Liver (tissue), 9 donors: ENCODE results near the gene GNB1L. TPM values are rescaled to one million over a fixed set of nuclear protein-coding genes. Genes with fewer than 3 reads are reported as not detected.

Experiments used
- DNase-seq: peaks from one replicate; pipeline ENCODE4 v3.0.0-alpha.2; 2017; ENCODE audit warnings: low spot score
- H3K27ac ChIP-seq, 2 donors: one replicate each; pipeline ENCODE4 v1.7.0; 2013; ENCODE audit warnings: inconsistent platforms in 2 of 2, low read length in 2 of 2, control low read depth in 1 of 2, low read depth in 1 of 2, mild to moderate bottlenecking in 1 of 2
- H3K27me3 ChIP-seq, 4 donors: one replicate each; pipeline versions ENCODE4 v1.6.1 to v1.7.0; 2013; ENCODE audit warnings: low read length in 3 of 4, inconsistent platforms in 1 of 4, mild to moderate bottlenecking in 1 of 4, moderate library complexity in 1 of 4; ENCODE audit not compliant: control insufficient read depth in 4 of 4, insufficient read depth in 4 of 4
- H3K36me3 ChIP-seq, 4 donors: one replicate each; pipeline versions ENCODE4 v1.6.1 to v1.7.0; 2013; ENCODE audit warnings: low read length in 3 of 4, mild to moderate bottlenecking in 3 of 4, low read depth in 1 of 4, moderate library complexity in 1 of 4; ENCODE audit not compliant: control insufficient read depth in 4 of 4, insufficient read depth in 3 of 4
- H3K4me1 ChIP-seq, 4 donors: one replicate each; pipeline versions ENCODE4 v1.6.1 to v1.7.0; 2013; ENCODE audit warnings: low read length in 3 of 4, mild to moderate bottlenecking in 3 of 4, moderate library complexity in 1 of 4; ENCODE audit not compliant: control insufficient read depth in 4 of 4, insufficient read depth in 4 of 4
- H3K4me3 ChIP-seq, 3 donors: one replicate each; pipeline versions ENCODE4 v1.6.1 to v1.7.0; 2013; ENCODE audit warnings: low read length in 3 of 3, control low read depth in 1 of 3, low read depth in 1 of 3, mild to moderate bottlenecking in 1 of 3
- H3K9ac ChIP-seq, 2 donors: one replicate each; pipeline ENCODE4 v1.7.0; 2013; ENCODE audit warnings: low read length in 2 of 2, mild to moderate bottlenecking in 2 of 2, moderate library complexity in 2 of 2, control low read depth in 1 of 2, low read depth in 1 of 2
- H3K9me3 ChIP-seq, 4 donors: one replicate each; pipeline versions ENCODE4 v1.6.1 to v1.7.0; 2013; ENCODE audit warnings: low read length in 3 of 4; ENCODE audit not compliant: control insufficient read depth in 4 of 4
- ATF3 ChIP-seq: IDR thresholded peaks from 2 replicates; pipeline ENCODE4 v1.6.1; 2016; ENCODE audit warnings: antibody characterized with exemption
- CTCF ChIP-seq: fragments of 150-350 bp; IDR thresholded peaks from 2 replicates; pipeline ENCODE4 v1.5.1; 2017; ENCODE audit warnings: improper control_type of control experiment, low read depth, low read length; ENCODE audit not compliant: missing input control
- EGR1 ChIP-seq, 2 donors: IDR thresholded peaks; 2 replicates each; pipeline ENCODE4 v1.6.1; 2016 to 2018; ENCODE audit warnings: antibody characterized with exemption in 2 of 2, low read depth in 2 of 2
- FOXA1 ChIP-seq: IDR thresholded peaks from 2 replicates; pipeline ENCODE4 v1.6.1; 2016; ENCODE audit warnings: antibody characterized with exemption
- FOXA2 ChIP-seq: IDR thresholded peaks from 2 replicates; pipeline ENCODE4 v1.6.1; 2016; ENCODE audit warnings: antibody characterized with exemption
- GABPA ChIP-seq, 2 donors: IDR thresholded peaks in 1 of 2; conservative IDR thresholded peaks in 1 of 2; 2 replicates each; pipeline ENCODE4 v1.6.1; 2016; ENCODE audit warnings: antibody characterized with exemption in 2 of 2, mild to moderate bottlenecking in 1 of 2, moderate library complexity in 1 of 2
- HNF4A ChIP-seq, 2 donors: conservative IDR thresholded peaks; 2 replicates each; pipeline ENCODE4 v1.6.1; 2016; ENCODE audit warnings: antibody characterized with exemption in 2 of 2, mild to moderate bottlenecking in 2 of 2
- HNF4G ChIP-seq: IDR thresholded peaks from 2 replicates; pipeline ENCODE4 v1.6.1; 2016; ENCODE audit warnings: antibody characterized with exemption
- JUND ChIP-seq, 2 donors: IDR thresholded peaks; 2 replicates each; pipeline ENCODE4 v1.6.1; 2016; ENCODE audit warnings: antibody characterized with exemption in 2 of 2
- MAX ChIP-seq: IDR thresholded peaks from 2 replicates; pipeline ENCODE4 v1.6.1; 2016; ENCODE audit warnings: antibody characterized with exemption
- NR2F2 ChIP-seq: IDR thresholded peaks from 2 replicates; pipeline ENCODE4 v1.6.1; 2016; ENCODE audit warnings: antibody characterized with exemption
- RAD21 ChIP-seq, 2 donors: IDR thresholded peaks; 2 replicates each; pipeline ENCODE4 v1.6.1; 2016; ENCODE audit warnings: antibody characterized with exemption in 2 of 2, mild to moderate bottlenecking in 2 of 2
- REST ChIP-seq: IDR thresholded peaks from 2 replicates; pipeline ENCODE4 v1.6.1; 2016; ENCODE audit warnings: antibody characterized with exemption, mild to moderate bottlenecking
- RXRA ChIP-seq, 2 donors: IDR thresholded peaks; 2 replicates each; pipeline ENCODE4 v1.6.1; 2017 to 2018; ENCODE audit warnings: antibody characterized with exemption in 2 of 2, mild to moderate bottlenecking in 1 of 2
- SP1 ChIP-seq: IDR thresholded peaks from 2 replicates; pipeline ENCODE4 v1.6.1; 2018; ENCODE audit warnings: antibody characterized with exemption, mild to moderate bottlenecking
- TAF1 ChIP-seq: conservative IDR thresholded peaks from 2 replicates; pipeline ENCODE4 v1.6.1; 2016; ENCODE audit warnings: antibody characterized with exemption, mild to moderate bottlenecking
- YY1 ChIP-seq: IDR thresholded peaks from 2 replicates; pipeline ENCODE4 v1.6.1; 2016; ENCODE audit warnings: antibody characterized with exemption, mild to moderate bottlenecking
- ZBTB33 ChIP-seq: IDR thresholded peaks from 2 replicates; pipeline ENCODE4 v1.6.1; 2016; ENCODE audit warnings: antibody characterized with exemption
- WGBS: extraction: QIAGEN DNeasy Blood & Tissue Kit; methylation state at CpG from one replicate; pipeline ENCODE4 v1.1.7; 2013; 5-methylcytosine and 5-hydroxymethylcytosine counted together
- polyA plus RNA-seq, 2 donors: library from polyadenylated mRNA; stranded (reverse) in 1 of 2; unstranded in 1 of 2; fragments of 200-250 nt in 1 of 2; fragments of >200 nt in 1 of 2; fragmentation: Nextera tagmentation in 1 of 2; extraction: Ambion mirVana in 1 of 2; gene quantifications; one replicate each; pipeline versions ENCODE4 v1.2.1 to v1.2.3, GENCODE V29; 2013 to 2015
- total RNA-seq, 2 donors: library from RNA; depleted of rRNA; stranded (reverse); fragments of >200 nt; gene quantifications; one replicate each; pipeline ENCODE4 v1.2.3, GENCODE V29; 2014
- donor health status: healthy.
- donor health status: healthy.
- donor health status: healthy.
- donor health status: healthy.
- donor health status: healthy.

The GNB1L gene
- total and polyA plus RNA-seq, 4 donors, result 1.5 to 3.6 (median 1.9) TPM

GRCh38 chr22:19876314-19876940 lies 21.8 kb upstream of the GNB1L start:
- Histone ChIP-seq H3K4me1 (no peaks in the 10 kb centered on the region), H3K9ac (no peak overlapping the region), H3K36me3 (peaks cover 0 to 10% (median 3%) of the 10 kb centered on the region in 4 donors), H3K27me3 (no peaks in the 10 kb centered on the region), H3K4me3 (no peak overlapping the region), H3K27ac (no peak overlapping the region), H3K9me3 (no peaks in the 10 kb centered on the region)
- no peak for DNase-seq
- TF ChIP-seq HNF4A (conservative IDR thresholded peaks at IDR 0.05) (no peak), REST (no peak), MAX (no peak), RXRA (IDR thresholded peaks at IDR 0.05) (no peak), FOXA2 (no peak), GABPA (IDR thresholded peaks at IDR 0.05 in 1 of 2, conservative IDR thresholded peaks at IDR 0.05 in 1 of 2) (no peak), RAD21 (IDR thresholded peaks at IDR 0.05) (no peak), TAF1 (no peak), FOXA1 (no peak), JUND (IDR thresholded peaks at IDR 0.05) (no peak), ZBTB33 (no peak), EGR1 (IDR thresholded peaks at IDR 0.05; ENCODE audit: low read depth in 2 of 2) (no peak), SP1 (no peak), YY1 (no peak), NR2F2 (no peak), ATF3 (no peak), HNF4G (no peak)
- WGBS, result 86% methylated on average over 21 of the region's 21 CpGs

- H3K36me3 ChIP-seq, result peaks cover 0 to 10% (median 3%) of the 10 kb centered on the region in 4 donors
- no peak for DNase-seq
- no peak overlapping the region for H3K4me3 ChIP-seq
- no peak overlapping the region for H3K27ac ChIP-seq
- H3K27me3 ChIP-seq, result no peaks in the 10 kb centered on the region
- no peaks in the 10 kb centered on the region for H3K4me1 ChIP-seq
- H3K9me3 ChIP-seq, result no peaks in the 10 kb centered on the region
- H3K9ac ChIP-seq, result no peak overlapping the region
- WGBS, result 80% methylated on average over 23 of the region's 23 CpGs
- TF ChIP-seq HNF4G, result no peak
- no peak for TF ChIP-seq SP1
- no peak for TF ChIP-seq JUND (IDR thresholded peaks at IDR 0.05)
- no peak for TF ChIP-seq ZBTB33
- no peak for TF ChIP-seq ATF3
- TF ChIP-seq CTCF, result no peak
- no peak for TF ChIP-seq EGR1 (IDR thresholded peaks at IDR 0.05; ENCODE audit: low read depth in 2 of 2)
- no peak for TF ChIP-seq NR2F2
Measured at GRCh38 chr22:19875531-19876313, 21.0 kb upstream of the GNB1L start.
